HG02970 (cell line): ENCODE measurements around the gene CMBL.
A peak's percentile ranks its signal among the peaks of the same experiment; 100 is the strongest.
"Not testable (repeated sequence)": the region's sequence is repeated elsewhere in the genome, so short reads cannot be mapped to it uniquely, and the experiment has no call there.

Experiments
- ATAC-seq: cut with Tn5 transposase; IDR thresholded peaks from one replicate; pipeline ENCODE4 v1.9.1; 2021; ENCODE audit warnings: mild to moderate bottlenecking, moderate library complexity, moderate number of reproducible peaks; ENCODE audit not compliant: unreplicated experiment, low FRiP score

CMBL gene

GRCh38 chr5:10286862-10287227 lies 20.9 kb downstream of the CMBL start:
- no peak for ATAC-seq

GRCh38 chr5:10286162-10286861 lies 21.4 kb downstream of the CMBL start:
- ATAC-seq: no peak

- ATAC-seq: not testable (repeated sequence)
These were observed 22.3 kb downstream of the CMBL start for GRCh38 chr5:10285362-10285761.

- ATAC-seq: peak; percentile 87
These were observed 23.6 kb downstream of the CMBL start for GRCh38 chr5:10283927-10284635.

GRCh38 chr5:10279925-10280720 lies 27.6 kb downstream of the CMBL start:
- no peak for ATAC-seq

GRCh38 chr5:10279328-10279727 lies 28.4 kb downstream of the CMBL start:
- no peak for ATAC-seq

GRCh38 chr5:10278658-10279279 lies 28.9 kb downstream of the CMBL start:
- no peak for ATAC-seq

- ATAC-seq: no peak
These were observed 29.7 kb downstream of the CMBL start for GRCh38 chr5:10277773-10278630.

GRCh38 chr5:10276691-10277090 lies 31.0 kb downstream of the CMBL start:
- ATAC-seq: no peak

- ATAC-seq: no peak
These were observed 31.7 kb downstream of the CMBL start for GRCh38 chr5:10275991-10276390.

GRCh38 chr5:10275460-10275859 lies 32.2 kb downstream of the CMBL start:
- ATAC-seq: no peak

- not testable (repeated sequence) for ATAC-seq
These were observed 34.9 kb downstream of the CMBL start for GRCh38 chr5:10272875-10273209.

GRCh38 chr5:10272053-10272874 lies 35.4 kb downstream of the CMBL start:
- no peak for ATAC-seq

- ATAC-seq: no peak
These were observed 39.6 kb downstream of the CMBL start for GRCh38 chr5:10268100-10268499.

- no peak for ATAC-seq
These were observed 40.9 kb downstream of the CMBL start for GRCh38 chr5:10266839-10267238.

- ATAC-seq: no peak
These were observed 41.6 kb downstream of the CMBL start for GRCh38 chr5:10266137-10266536.

- ATAC-seq: no peak
These were observed 42.2 kb downstream of the CMBL start for GRCh38 chr5:10265245-10266109.

- no peak for ATAC-seq
These were observed 43.1 kb downstream of the CMBL start for GRCh38 chr5:10264604-10265003.
